ENCODE measurements around the gene CHPF. TPM values are rescaled to one million over a fixed set of nuclear protein-coding genes. Genes with fewer than 3 reads are reported as not detected.

Gene CHPF
- total RNA-seq, 2 experiments from 2014 or later, result 24.1 to 33.0 TPM

- no peaks in the 10 kb centered on the region for H3K9me2 ChIP-seq (ENCODE audit: insufficient read depth, low read length)
- no peak for DNase-seq (ENCODE audit: low spot score)
- no peak overlapping the region for H3K4me2 ChIP-seq (ENCODE audit: low read length)
- H3K36me3 ChIP-seq (ENCODE audit: insufficient read depth, low read length), result no peaks in the 10 kb centered on the region
- TF ChIP-seq CTCF (conservative IDR thresholded peaks at IDR 0.05; ENCODE audit: low read length) (no peak), EZH2phosphoT487 (IDR thresholded peaks at IDR 0.05; ENCODE audit: borderline replicate concordance, low read depth, low read length) (no peak)
- H3K4me3 ChIP-seq (ENCODE audit: low read depth, low read length, poor library complexity, severe bottlenecking), result no peak overlapping the region
- no peak overlapping the region for H3K27ac ChIP-seq (ENCODE audit: low read depth, low read length, poor library complexity, severe bottlenecking)
- no peaks in the 10 kb centered on the region for H3K79me2 ChIP-seq (ENCODE audit: insufficient read depth, low read depth, low read length)
- POLR2A ChIA-PET, result no interaction called here
- CTCF ChIA-PET (ENCODE audit: unreplicated experiment), result no interaction called here
- H2AFZ ChIP-seq (ENCODE audit: low read length), result no peak overlapping the region
- no TSS peak for BruUV-seq (replicated peaks)
- no peaks in the 10 kb centered on the region for H4K20me1 ChIP-seq (ENCODE audit: insufficient read depth, low read length)
- intact Hi-C loops (cut with micrococcal nuclease; ENCODE audit: unreplicated experiment), result no loop called here
- no peaks in the 10 kb centered on the region for H3K4me1 ChIP-seq (ENCODE audit: insufficient read depth, low read length, poor library complexity, severe bottlenecking)
- no peaks in the 10 kb centered on the region for H3K9me3 ChIP-seq (ENCODE audit: low read length)
Measured at GRCh38 chr2:219578811-219579613, 35.4 kb upstream of the CHPF start.

GRCh38 chr2:219576505-219577388 is 33.1 kb upstream of the CHPF start:
- H3K4me2 ChIP-seq (ENCODE audit: low read length), result no peak overlapping the region

More at GRCh38 chr2:219576505-219577388, 33.1 kb upstream of the CHPF start:
- no peak for DNase-seq (ENCODE audit: low spot score)
- H3K36me3 ChIP-seq (ENCODE audit: insufficient read depth, low read length), result no peaks in the 10 kb centered on the region
- no peak overlapping the region for H3K27ac ChIP-seq (ENCODE audit: low read depth, low read length, poor library complexity, severe bottlenecking)
- ChIA-PET POLR2A (interaction anchor here (0.6 kb wide), 1 partner anchor 41 kb away, joined by 3 read pairs; no protein-coding TSS in a partner anchor), CTCF (ENCODE audit: unreplicated experiment) (no interaction called here)
- no peaks in the 10 kb centered on the region for H3K9me3 ChIP-seq (ENCODE audit: low read length)
- TF ChIP-seq EZH2phosphoT487 (IDR thresholded peaks at IDR 0.05; ENCODE audit: borderline replicate concordance, low read depth, low read length), result no peak
- TF ChIP-seq CTCF (conservative IDR thresholded peaks at IDR 0.05; ENCODE audit: low read length), result no peak
- no peaks in the 10 kb centered on the region for H3K9me2 ChIP-seq (ENCODE audit: insufficient read depth, low read length)
- BruUV-seq (replicated peaks), result no TSS peak
- no peaks in the 10 kb centered on the region for H3K4me1 ChIP-seq (ENCODE audit: insufficient read depth, low read length, poor library complexity, severe bottlenecking)
- H4K20me1 ChIP-seq (ENCODE audit: insufficient read depth, low read length), result no peaks in the 10 kb centered on the region
- intact Hi-C loops (cut with micrococcal nuclease; ENCODE audit: unreplicated experiment), result no loop called here
- H3K79me2 ChIP-seq (ENCODE audit: insufficient read depth, low read depth, low read length), result no peaks in the 10 kb centered on the region
- H3K4me3 ChIP-seq (ENCODE audit: low read depth, low read length, poor library complexity, severe bottlenecking), result no peak overlapping the region
- H2AFZ ChIP-seq (ENCODE audit: low read length), result no peak overlapping the region

Data from OCI-LY7 (cell line).